ENCODE results near the gene PRDM8.
"Not testable (repeated sequence)": the region's sequence is repeated elsewhere in the genome, so short reads cannot be mapped to it uniquely, and the experiment has no call there.

PRDM8 gene

DNA sequence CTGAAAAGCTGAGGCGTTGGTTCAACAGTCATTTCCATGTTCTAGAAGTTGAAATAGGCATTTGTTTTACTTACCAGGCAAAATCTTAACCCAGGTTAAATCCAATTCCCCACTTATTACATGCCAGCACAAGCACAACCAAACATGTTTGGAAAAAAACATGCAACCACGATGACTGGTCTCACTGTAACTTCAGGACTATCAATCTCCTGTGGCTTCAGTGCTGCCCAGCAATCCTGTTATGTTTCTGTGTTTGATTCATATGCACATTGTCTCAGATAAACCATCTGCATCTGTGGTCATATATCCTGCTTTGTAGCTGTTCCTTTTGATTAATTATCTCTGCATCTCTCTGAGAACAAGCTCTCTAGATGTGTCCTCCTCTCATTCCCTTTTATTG is 28.3 kb downstream of the PRDM8 start:
- no peak overlapping the region for H3K27ac Mint-ChIP-seq
- no peak for ATAC-seq

DNA sequence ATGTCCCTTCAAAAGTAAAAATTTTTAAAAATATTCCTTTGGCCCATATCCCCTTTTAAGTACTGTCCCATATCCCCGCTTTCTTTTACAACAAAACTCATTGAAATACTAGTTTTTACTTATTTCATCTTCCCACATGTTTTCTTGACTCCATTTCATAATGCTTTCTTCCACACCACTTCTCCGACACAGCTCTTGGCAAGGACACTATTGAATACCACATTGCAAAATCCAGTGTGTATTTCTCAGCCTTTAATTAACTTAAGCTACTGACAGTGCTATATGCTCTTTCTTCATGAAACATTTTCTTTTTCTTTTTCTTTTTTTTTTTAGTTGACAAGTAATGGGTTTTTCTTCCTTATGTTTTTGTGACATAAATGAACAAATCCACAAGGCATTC is 28.8 kb downstream of the PRDM8 start:
- Mint-ChIP-seq H3K4me1 (no peaks in the 10 kb centered on the region), H3K27ac (no peak overlapping the region), H3K4me3 (no peak overlapping the region), H3K9me3 (no peaks in the 10 kb centered on the region), H3K36me3 (no peaks in the 10 kb centered on the region)
- DNase-seq (ENCODE audit: low spot score in 2 of 2) (no peak), ATAC-seq (no peak)

More for the DNA sequence above, 28.3 kb downstream of the PRDM8 start:
- no peaks in the 10 kb centered on the region for H3K4me1 Mint-ChIP-seq
- H3K4me3 Mint-ChIP-seq: no peak overlapping the region
- no peak for DNase-seq (ENCODE audit: low spot score in 2 of 2)
- H3K9me3 Mint-ChIP-seq: no peaks in the 10 kb centered on the region
- H3K36me3 Mint-ChIP-seq: no peaks in the 10 kb centered on the region

DNA sequence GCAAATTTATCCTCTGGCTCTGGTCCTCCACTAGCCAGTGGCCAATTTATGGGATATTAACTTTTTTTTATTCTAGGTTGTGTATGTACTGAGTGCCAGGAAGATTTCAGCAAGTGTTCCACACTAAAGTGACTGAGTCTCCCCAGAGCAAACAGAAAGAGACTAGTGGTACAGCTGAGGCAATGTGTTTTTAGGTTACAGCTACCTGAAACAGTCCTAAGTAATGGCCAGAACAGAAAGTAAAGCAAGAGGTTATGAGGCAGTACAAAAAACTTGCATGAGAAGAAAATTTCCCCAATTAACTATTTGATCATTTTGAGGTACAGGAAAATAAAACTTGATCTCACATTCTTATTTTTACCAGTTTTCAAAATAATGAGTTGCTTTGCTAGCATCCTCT is 31.2 kb downstream of the PRDM8 start:
- Mint-ChIP-seq H3K9me3 (no peaks in the 10 kb centered on the region), H3K4me3 (no peak overlapping the region), H3K4me1 (no peaks in the 10 kb centered on the region), H3K27ac (no peak overlapping the region), H3K36me3 (no peaks in the 10 kb centered on the region)
- no peak for DNase-seq (ENCODE audit: low spot score in 2 of 2)
- no peak for ATAC-seq

GRCh38 chr4:80229128-80229527 is 31.8 kb downstream of the PRDM8 start:
- no peak for ATAC-seq
- no peaks in the 10 kb centered on the region for H3K9me3 Mint-ChIP-seq
- H3K4me1 Mint-ChIP-seq: no peaks in the 10 kb centered on the region
- no peak for DNase-seq (ENCODE audit: low spot score in 2 of 2)
- H3K4me3 Mint-ChIP-seq: no peak overlapping the region
- no peaks in the 10 kb centered on the region for H3K36me3 Mint-ChIP-seq
- no peak overlapping the region for H3K27ac Mint-ChIP-seq

GRCh38 chr4:80229590-80229989 is 32.3 kb downstream of the PRDM8 start:
- DNase-seq (ENCODE audit: low spot score in 2 of 2) (no peak), ATAC-seq (no peak)
- Mint-ChIP-seq H3K9me3 (no peaks in the 10 kb centered on the region), H3K4me3 (no peak overlapping the region), H3K27ac (no peak overlapping the region), H3K36me3 (no peaks in the 10 kb centered on the region), H3K4me1 (no peaks in the 10 kb centered on the region)

GRCh38 chr4:80231180-80231579 is 33.9 kb downstream of the PRDM8 start:
- Mint-ChIP-seq H3K9me3 (no peaks in the 10 kb centered on the region), H3K4me1 (no peaks in the 10 kb centered on the region), H3K4me3 (no peak overlapping the region), H3K36me3 (no peaks in the 10 kb centered on the region), H3K27ac (no peak overlapping the region)
- ATAC-seq: no peak
- DNase-seq (ENCODE audit: low spot score in 2 of 2): no peak

DNA sequence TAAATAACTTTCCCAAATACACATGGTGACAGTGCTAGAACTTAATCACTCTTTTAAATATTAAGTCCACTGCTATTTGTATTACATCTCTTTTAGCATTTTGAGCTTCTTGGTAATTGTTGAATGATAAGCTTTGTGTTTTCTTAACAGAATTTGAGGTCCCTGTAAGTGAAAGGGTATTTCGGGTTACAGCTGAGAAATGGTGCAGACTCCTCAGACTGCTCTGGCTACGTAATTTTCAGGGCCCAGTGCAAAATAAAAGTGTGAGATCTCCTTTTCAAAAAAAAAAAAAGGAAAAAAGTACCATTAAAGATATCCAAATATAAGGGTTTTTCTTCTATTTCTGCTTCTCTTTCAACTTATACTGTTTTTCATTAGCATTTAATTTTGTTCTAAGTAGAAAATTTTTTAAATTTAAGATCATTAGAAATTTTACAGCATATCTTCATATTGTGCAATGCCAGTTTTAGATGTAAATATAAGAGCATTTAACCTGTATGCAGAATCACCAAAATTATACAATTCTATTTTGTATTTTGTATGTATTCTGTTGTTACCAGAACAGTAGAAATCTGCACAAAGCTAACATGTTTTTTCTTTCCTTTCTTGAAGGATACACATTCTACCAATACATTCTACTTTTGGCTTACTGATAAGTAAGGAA is 35.5 kb downstream of the PRDM8 start:
- no peak overlapping the region for H3K4me3 Mint-ChIP-seq
- DNase-seq (ENCODE audit: low spot score in 2 of 2) (no peak), ATAC-seq (no peak)
- H3K36me3 Mint-ChIP-seq: no peaks in the 10 kb centered on the region
- H3K4me1 Mint-ChIP-seq: no peaks in the 10 kb centered on the region
- H3K9me3 Mint-ChIP-seq: no peaks in the 10 kb centered on the region
- H3K27ac Mint-ChIP-seq: no peak overlapping the region

- no peak overlapping the region for H3K27ac Mint-ChIP-seq
- H3K4me3 Mint-ChIP-seq: no peak overlapping the region
- H3K36me3 Mint-ChIP-seq: no peaks in the 10 kb centered on the region
- no peaks in the 10 kb centered on the region for H3K9me3 Mint-ChIP-seq
- ATAC-seq (no peak), DNase-seq (ENCODE audit: low spot score in 2 of 2) (no peak)
- H3K4me1 Mint-ChIP-seq: no peaks in the 10 kb centered on the region
These were observed 36.1 kb downstream of the PRDM8 start for GRCh38 chr4:80233390-80233789.

GRCh38 chr4:80235451-80235850 is 38.1 kb downstream of the PRDM8 start:
- Mint-ChIP-seq H3K36me3 (no peaks in the 10 kb centered on the region), H3K27ac (no peak overlapping the region), H3K4me1 (no peaks in the 10 kb centered on the region), H3K9me3 (no peaks in the 10 kb centered on the region), H3K4me3 (no peak overlapping the region)
- ATAC-seq (no peak), DNase-seq (ENCODE audit: low spot score in 2 of 2) (no peak)

- no peaks in the 10 kb centered on the region for H3K9me3 Mint-ChIP-seq
- ATAC-seq (no peak), DNase-seq (ENCODE audit: low spot score in 2 of 2) (no peak)
- no peaks in the 10 kb centered on the region for H3K4me1 Mint-ChIP-seq
- no peaks in the 10 kb centered on the region for H3K36me3 Mint-ChIP-seq
- no peak overlapping the region for H3K4me3 Mint-ChIP-seq
- H3K27ac Mint-ChIP-seq: no peak overlapping the region
These were observed 40.7 kb downstream of the PRDM8 start for GRCh38 chr4:80237992-80238391.

GRCh38 chr4:80239480-80240150 is 42.3 kb downstream of the PRDM8 start:
- no peaks in the 10 kb centered on the region for H3K9me3 Mint-ChIP-seq
- DNase-seq (ENCODE audit: low spot score in 2 of 2) (no peak), ATAC-seq (no peak)
- no peaks in the 10 kb centered on the region for H3K36me3 Mint-ChIP-seq
- H3K27ac Mint-ChIP-seq: no peak overlapping the region
- H3K4me3 Mint-ChIP-seq: no peak overlapping the region
- H3K4me1 Mint-ChIP-seq: no peaks in the 10 kb centered on the region

DNA sequence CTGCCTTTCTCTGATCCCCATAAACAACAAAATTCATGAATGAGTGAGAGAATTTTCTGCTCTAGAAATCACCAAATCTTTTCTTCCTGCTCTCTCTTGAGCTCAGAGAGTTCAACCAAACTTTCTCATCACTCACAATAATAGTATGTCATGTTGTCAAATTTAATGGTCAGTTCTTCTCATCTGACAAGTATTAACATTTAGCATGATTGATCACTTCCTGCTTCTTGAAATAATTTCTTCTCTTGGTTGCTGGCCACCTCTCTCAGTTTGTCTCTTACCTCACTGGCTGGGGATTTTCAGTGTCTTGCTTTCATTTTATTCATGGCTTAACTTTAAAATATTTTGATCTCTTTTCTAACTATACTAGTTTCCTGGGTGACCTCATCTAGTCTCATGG is 43.7 kb downstream of the PRDM8 start:
- ATAC-seq (no peak), DNase-seq (ENCODE audit: low spot score in 2 of 2) (no peak)
- Mint-ChIP-seq H3K9me3 (no peaks in the 10 kb centered on the region), H3K4me1 (no peaks in the 10 kb centered on the region), H3K27ac (no peak overlapping the region), H3K36me3 (no peaks in the 10 kb centered on the region), H3K4me3 (no peak overlapping the region)

DNA sequence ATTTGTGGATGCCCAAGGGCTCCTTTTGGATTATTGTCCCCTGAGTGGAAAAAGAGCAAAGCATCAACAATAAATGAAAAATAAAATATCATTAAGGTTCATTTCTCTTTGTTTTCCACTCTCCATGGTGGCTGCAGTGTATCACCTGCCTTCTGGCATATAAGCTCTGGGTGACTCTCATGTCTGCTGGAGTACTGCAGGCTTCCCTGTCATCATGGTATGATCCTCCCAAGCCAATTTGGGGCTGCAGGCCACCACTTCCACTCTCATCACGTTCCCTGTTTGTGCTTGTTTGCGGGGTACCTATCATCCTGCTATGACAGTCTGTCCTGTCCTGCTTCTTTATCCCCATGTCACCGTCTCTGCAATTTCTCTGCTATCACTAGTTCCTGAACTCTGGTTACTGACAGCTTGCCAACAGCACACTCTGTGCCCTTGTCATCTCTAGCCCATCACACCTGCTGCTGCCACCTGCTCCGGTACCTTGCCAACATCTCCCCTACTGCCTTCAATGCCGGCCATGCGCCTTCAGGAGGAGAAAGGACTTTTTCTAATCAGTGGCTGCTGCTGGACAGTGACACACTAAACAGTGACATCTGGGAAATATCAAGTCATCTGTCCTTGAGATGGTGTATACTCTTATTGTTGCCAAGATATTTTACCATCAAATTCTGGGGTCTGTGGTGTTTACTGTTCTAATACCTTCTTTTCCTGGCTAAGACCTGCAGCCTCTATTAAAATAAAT is 46.1 kb downstream of the PRDM8 start:
- ATAC-seq: no peak
- H3K36me3 Mint-ChIP-seq: no peaks in the 10 kb centered on the region
- H3K4me3 Mint-ChIP-seq: no peak overlapping the region
- H3K4me1 Mint-ChIP-seq: no peaks in the 10 kb centered on the region
- H3K27ac Mint-ChIP-seq: no peak overlapping the region
- H3K9me3 Mint-ChIP-seq: no peaks in the 10 kb centered on the region
- DNase-seq (ENCODE audit: low spot score in 2 of 2): no peak

- H3K36me3 Mint-ChIP-seq; H3K4me3 Mint-ChIP-seq; ATAC-seq; H3K27ac Mint-ChIP-seq; H3K4me1 Mint-ChIP-seq; H3K9me3 Mint-ChIP-seq; DNase-seq (ENCODE audit: low spot score in 2 of 2): not testable (repeated sequence)
These were observed 50.2 kb downstream of the PRDM8 start for GRCh38 chr4:80247484-80247883.

GRCh38 chr4:80249144-80249543 is 51.8 kb downstream of the PRDM8 start:
- no peak overlapping the region for H3K4me3 Mint-ChIP-seq
- no peak overlapping the region for H3K27ac Mint-ChIP-seq
- DNase-seq (ENCODE audit: low spot score in 2 of 2): no peak
- H3K4me1 Mint-ChIP-seq: no peaks in the 10 kb centered on the region
- H3K9me3 Mint-ChIP-seq: no peaks in the 10 kb centered on the region
- H3K36me3 Mint-ChIP-seq: no peaks in the 10 kb centered on the region
- ATAC-seq: no peak

DNA sequence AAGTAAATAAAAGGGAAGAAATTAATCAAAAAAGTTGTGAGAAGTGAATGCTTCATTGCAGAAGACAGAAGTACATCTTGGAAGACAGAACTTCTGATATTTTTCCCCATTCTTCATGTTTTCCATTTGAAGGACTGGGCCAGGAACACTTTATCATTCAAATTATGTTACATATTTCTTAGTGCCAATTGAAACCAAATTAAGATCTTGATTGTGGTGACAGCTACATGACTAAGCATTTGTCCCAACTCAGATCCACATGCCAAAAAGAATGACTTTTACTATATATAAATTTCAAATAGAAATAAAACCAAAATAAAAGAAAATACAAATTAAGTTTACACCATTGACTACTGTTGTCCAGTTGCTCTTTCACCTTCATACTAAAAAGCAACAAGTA is 55.1 kb downstream of the PRDM8 start:
- no peak for ATAC-seq
- Mint-ChIP-seq H3K36me3 (no peaks in the 10 kb centered on the region), H3K4me1 (no peaks in the 10 kb centered on the region), H3K9me3 (no peaks in the 10 kb centered on the region), H3K4me3 (no peak overlapping the region), H3K27ac (no peak overlapping the region)
- no peak for DNase-seq (ENCODE audit: low spot score in 2 of 2)
